SK-N-SH (cell line): ENCODE measurements around the gene ZNF22. TPM values are rescaled to one million over a fixed set of nuclear protein-coding genes. Genes with fewer than 3 reads are reported as not detected.

Source experiments
- CTCF ChIA-PET: fragments of 300-600, 350-600 bp; formaldehyde crosslinking; extraction: SDS; loops from one replicate; lab custom pipeline; 2021; lab: Yijun Ruan, JAX
- POLR2A ChIA-PET: fragments of 350-600 bp; sonication (Branson Sonifier 250); formaldehyde crosslinking; extraction: SDS; loops from one replicate; lab custom pipeline; 2020; ENCODE audit warnings: antibody characterized with exemption, inconsistent platforms; lab: Yijun Ruan, JAX
- DNase-seq: peaks from one replicate; pipeline ENCODE4 v3.0.0; 2012
- H2AFZ ChIP-seq: fragments of 200-600 bp; sonication (generic); 2 replicates; pipeline ENCODE4 v1.8.1; 2016; ENCODE audit warnings: antibody characterized with exemption, mild to moderate bottlenecking, low read depth
- H3F3A ChIP-seq: fragments of 200-600 bp; sonication (generic); replicated peaks from 2 replicates; pipeline ENCODE3; 2016; ENCODE audit warnings: antibody characterized with exemption, mild to moderate bottlenecking; ENCODE audit not compliant: insufficient read depth
- H3K27ac ChIP-seq, 2 experiments: fragments of 200-500 bp in 1 of 2; fragments of 200-600 bp in 1 of 2; sonication (Bioruptor generic) in 1 of 2; sonication (generic), shearing (Covaris generic) in 1 of 2; 2 replicates each; pipeline versions ENCODE4 v1.5.1 to v1.6.1; 2014 to 2016; ENCODE audit warnings: low read depth in 2 of 2, inconsistent platforms in 1 of 2, low read length in 1 of 2, mild to moderate bottlenecking in 1 of 2, mixed read lengths in 1 of 2
- H3K27me3 ChIP-seq: fragments of 200-600 bp; sonication (generic), shearing (Covaris generic); 2 replicates; pipeline ENCODE4 v1.6.1; 2016; ENCODE audit warnings: mixed run types; ENCODE audit not compliant: insufficient read depth
- H3K36me3 ChIP-seq, 2 experiments: fragments of 200-500 bp in 1 of 2; fragments of 200-600 bp in 1 of 2; sonication (Bioruptor generic) in 1 of 2; sonication (generic) in 1 of 2; replicated peaks in 1 of 2; 2 replicates each; pipeline versions ENCODE3 to v1.5.1; 2014 to 2016; ENCODE audit warnings: low read length in 1 of 2, mild to moderate bottlenecking in 1 of 2; ENCODE audit not compliant: insufficient read depth in 2 of 2, control insufficient read depth in 1 of 2
- H3K4me1 ChIP-seq, 2 experiments: fragments of 200-500 bp in 1 of 2; fragments of 200-600 bp in 1 of 2; sonication (Bioruptor generic) in 1 of 2; sonication (generic), shearing (Covaris generic) in 1 of 2; 2 replicates each; pipeline versions ENCODE4 v1.5.1 to v1.6.1; 2014 to 2016; ENCODE audit warnings: low read depth in 1 of 2, low read length in 1 of 2, mixed run types in 1 of 2; ENCODE audit not compliant: insufficient read depth in 2 of 2, control insufficient read depth in 1 of 2
- H3K4me2 ChIP-seq: fragments of 200-600 bp; sonication (generic), shearing (Covaris generic); 2 replicates; pipeline ENCODE4 v1.6.1; 2017; ENCODE audit warnings: mixed run types
- H3K4me3 ChIP-seq, 2 experiments: fragments of 200-500 bp in 1 of 2; fragments of 200-600 bp in 1 of 2; sonication (Bioruptor generic) in 1 of 2; sonication (generic), shearing (Covaris generic) in 1 of 2; 2 replicates each; pipeline versions ENCODE4 v1.5.1 to v1.8.1; 2014 to 2016; ENCODE audit warnings: low read depth in 2 of 2, inconsistent platforms in 1 of 2, low read length in 1 of 2, mild to moderate bottlenecking in 1 of 2, mixed read lengths in 1 of 2, moderate library complexity in 1 of 2
- H3K79me2 ChIP-seq: fragments of 200-600 bp; sonication (generic); 2 replicates; pipeline ENCODE4 v1.8.1; 2017; ENCODE audit warnings: mild to moderate bottlenecking; ENCODE audit not compliant: insufficient read depth
- H3K9ac ChIP-seq: fragments of 200-600 bp; sonication (generic); 2 replicates; pipeline ENCODE4 v1.6.1; 2017; ENCODE audit warnings: mixed run types
- H3K9me2 ChIP-seq: fragments of 200-600 bp; sonication (generic); 2 replicates; pipeline ENCODE4 v1.6.1; 2017; ENCODE audit warnings: mixed run types
- H3K9me3 ChIP-seq: fragments of 200-600 bp; sonication (generic); 2 replicates; pipeline ENCODE4 v1.6.1; 2017; ENCODE audit warnings: mixed run types, mild to moderate bottlenecking, moderate library complexity
- H4K20me1 ChIP-seq: fragments of 200-600 bp; sonication (generic); 2 replicates; pipeline ENCODE4 v1.6.1; 2017; ENCODE audit warnings: mild to moderate bottlenecking, mixed run types; ENCODE audit not compliant: insufficient read depth
- ELF1 ChIP-seq: IDR thresholded peaks from 2 replicates; pipeline ENCODE4 v1.4.0; 2012
- EP300 ChIP-seq, 2 experiments: IDR thresholded peaks; 2 replicates each; pipeline versions ENCODE4 v1.4.0 to v1.6.1; 2012; ENCODE audit warnings: borderline replicate concordance in 1 of 2, low read depth in 1 of 2, low read length in 1 of 2
- FOXJ3 ChIP-seq: sonication (generic); formaldehyde crosslinking; IDR thresholded peaks from 2 replicates; pipeline ENCODE4 v1.5.1; 2020; ENCODE audit warnings: mild to moderate bottlenecking, missing genetic modification reagents
- GABPA ChIP-seq: IDR thresholded peaks from 2 replicates; pipeline ENCODE4 v1.4.0; 2012; ENCODE audit warnings: low read depth, mild to moderate bottlenecking
- GATA2 ChIP-seq: sonication (generic); formaldehyde crosslinking; IDR thresholded peaks from 2 replicates; pipeline ENCODE4 v1.5.0; 2020; ENCODE audit warnings: mild to moderate bottlenecking, missing genetic modification reagents
- MEF2A ChIP-seq: IDR thresholded peaks from 2 replicates; pipeline ENCODE4 v1.4.0; 2012; ENCODE audit warnings: low read depth, borderline replicate concordance
- NFIC ChIP-seq: IDR thresholded peaks from 2 replicates; pipeline ENCODE4 v1.4.0; 2012; ENCODE audit warnings: borderline replicate concordance
- NRF1 ChIP-seq: IDR thresholded peaks from 2 replicates; pipeline ENCODE4 v1.6.1; 2012; ENCODE audit warnings: low read depth, mild to moderate bottlenecking, low read length
- POLR2AphosphoS5 ChIP-seq: IDR thresholded peaks from 2 replicates; pipeline ENCODE4 v1.6.1; 2012; ENCODE audit warnings: low read depth, low read length
- RAD21 ChIP-seq: IDR thresholded peaks from 2 replicates; pipeline ENCODE4 v1.6.1; 2012; ENCODE audit warnings: mild to moderate bottlenecking, low read length
- RCOR1 ChIP-seq: fragments of 150-350 bp; IDR thresholded peaks from 2 replicates; pipeline ENCODE4 v1.6.1; 2017; ENCODE audit warnings: antibody characterized with exemption, low read length
- SMC3 ChIP-seq: IDR thresholded peaks from 2 replicates; pipeline ENCODE4 v1.6.1; 2012; ENCODE audit warnings: low read depth, low read length, improper control_type of control experiment
- TCF12 ChIP-seq: IDR thresholded peaks from 2 replicates; pipeline ENCODE4 v1.4.0; 2012
- WGBS: methylation state at CpG from one replicate; pipeline ENCODE4 v1.1.6; 2017; ENCODE audit warnings: low lambda C conversion rate; 5-methylcytosine and 5-hydroxymethylcytosine counted together
- polyA plus RNA-seq, 3 experiments: library from polyadenylated mRNA; depleted of rRNA; stranded (reverse); fragments of >200 nt; gene quantifications; 2 replicates each; pipeline ENCODE4 v1.2.3, GENCODE V29; 2012
- TF ChIP-seq, protein P1 (sequence below): fragments of 200-600 bp; sonication (generic); IDR thresholded peaks from 2 replicates; pipeline ENCODE4 v1.6.1; 2017; ENCODE audit warnings: antibody characterized with exemption, mild to moderate bottlenecking, moderate library complexity
- TF ChIP-seq, protein P2 (sequence below): fragments of 150-350 bp; IDR thresholded peaks from 2 replicates; pipeline ENCODE4 v1.6.1; 2017; ENCODE audit warnings: antibody characterized with exemption, low read length, low read depth, borderline replicate concordance
- TF ChIP-seq, protein P3 (sequence below): IDR thresholded peaks from 2 replicates; pipeline ENCODE4 v1.4.0; 2012; ENCODE audit warnings: low read depth
- TF ChIP-seq, protein P4 (sequence below): IDR thresholded peaks from 2 replicates; pipeline ENCODE4 v1.4.0; 2012; ENCODE audit warnings: low read depth, borderline replicate concordance
- TF ChIP-seq, protein P5 (sequence below): IDR thresholded peaks from 2 replicates; pipeline ENCODE4 v1.6.1; 2012; ENCODE audit warnings: mild to moderate bottlenecking, low read depth, low read length, moderate library complexity
- TF ChIP-seq, protein P6 (sequence below): IDR thresholded peaks from 2 replicates; pipeline ENCODE4 v1.4.0; 2012; ENCODE audit warnings: low read depth, borderline replicate concordance

Gene ZNF22
- polyA plus RNA-seq, 1 of the 3 experiments (the other 2 are of a cell fraction) = 10.2 TPM

DNA sequence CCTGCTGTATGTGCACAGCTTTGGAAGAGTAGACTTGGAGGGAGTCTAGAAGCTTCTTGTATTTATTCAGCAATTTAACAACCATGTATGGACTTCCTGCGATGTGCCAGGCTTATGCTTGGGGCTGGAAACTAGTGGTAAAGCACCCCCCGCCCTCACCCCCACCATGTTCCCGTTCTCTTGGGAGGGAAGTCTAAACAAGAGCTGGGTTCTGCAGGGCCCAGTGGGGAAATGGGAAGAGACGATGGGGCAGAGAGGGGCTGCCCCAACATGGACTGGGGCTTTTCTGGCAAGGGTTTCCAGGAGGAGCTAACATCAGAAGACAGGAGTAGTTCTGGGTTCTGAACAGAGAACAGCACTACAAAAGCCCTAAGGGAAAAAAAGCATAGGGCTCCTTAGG is 33.1 kb upstream of the ZNF22 start (continued):
- TF ChIP-seq FOXJ3 (CRISPR knock-in tag) (no peak), RAD21 (no peak)
- TF ChIP-seq, protein P1, sequence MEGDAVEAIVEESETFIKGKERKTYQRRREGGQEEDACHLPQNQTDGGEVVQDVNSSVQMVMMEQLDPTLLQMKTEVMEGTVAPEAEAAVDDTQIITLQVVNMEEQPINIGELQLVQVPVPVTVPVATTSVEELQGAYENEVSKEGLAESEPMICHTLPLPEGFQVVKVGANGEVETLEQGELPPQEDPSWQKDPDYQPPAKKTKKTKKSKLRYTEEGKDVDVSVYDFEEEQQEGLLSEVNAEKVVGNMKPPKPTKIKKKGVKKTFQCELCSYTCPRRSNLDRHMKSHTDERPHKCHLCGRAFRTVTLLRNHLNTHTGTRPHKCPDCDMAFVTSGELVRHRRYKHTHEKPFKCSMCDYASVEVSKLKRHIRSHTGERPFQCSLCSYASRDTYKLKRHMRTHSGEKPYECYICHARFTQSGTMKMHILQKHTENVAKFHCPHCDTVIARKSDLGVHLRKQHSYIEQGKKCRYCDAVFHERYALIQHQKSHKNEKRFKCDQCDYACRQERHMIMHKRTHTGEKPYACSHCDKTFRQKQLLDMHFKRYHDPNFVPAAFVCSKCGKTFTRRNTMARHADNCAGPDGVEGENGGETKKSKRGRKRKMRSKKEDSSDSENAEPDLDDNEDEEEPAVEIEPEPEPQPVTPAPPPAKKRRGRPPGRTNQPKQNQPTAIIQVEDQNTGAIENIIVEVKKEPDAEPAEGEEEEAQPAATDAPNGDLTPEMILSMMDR = no peak

DNA sequence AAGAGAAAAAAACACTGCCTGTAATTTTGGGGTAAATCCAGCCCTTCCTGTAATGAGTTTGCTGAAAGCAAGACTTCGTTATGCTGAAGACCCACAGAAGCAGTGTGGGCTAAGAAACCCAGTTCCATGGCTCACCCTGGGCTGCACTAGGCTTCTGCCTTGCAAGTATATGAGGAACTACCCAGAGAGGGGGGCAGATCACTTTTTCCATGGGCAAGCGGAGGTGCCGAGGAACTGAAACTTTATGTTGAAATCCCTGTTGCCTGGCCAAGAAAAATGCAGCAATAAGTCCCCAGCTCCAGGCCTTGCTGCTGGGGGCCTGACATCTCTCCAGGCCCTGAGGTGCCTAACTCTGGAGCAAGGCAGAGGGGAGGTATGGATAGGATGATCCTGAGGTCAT is 32.6 kb upstream of the ZNF22 start:
- POLR2A ChIA-PET = no interaction called here
- CTCF ChIA-PET = interaction anchor here (0.7 to 9.6 kb wide), 2 partner anchors 10 to 34 kb away, joined by 4 to 81 read pairs; partner anchors contain the start of gene DEPP1
- no peaks in the 10 kb centered on the region for H3F3A ChIP-seq
- H3K9ac ChIP-seq = no peak overlapping the region
- 86% methylated on average over 1 of the region's 3 CpGs for WGBS
- H3K9me3 ChIP-seq = no peaks in the 10 kb centered on the region
- H4K20me1 ChIP-seq = no peaks in the 10 kb centered on the region
- H3K27ac ChIP-seq = no peak overlapping the region
- H3K4me2 ChIP-seq = no peak overlapping the region
- H3K4me3 ChIP-seq = no peak overlapping the region
- no peak for DNase-seq
- no peaks in the 10 kb centered on the region for H3K79me2 ChIP-seq
- H3K27me3 ChIP-seq = no peaks in the 10 kb centered on the region
- TF ChIP-seq, protein P2, sequence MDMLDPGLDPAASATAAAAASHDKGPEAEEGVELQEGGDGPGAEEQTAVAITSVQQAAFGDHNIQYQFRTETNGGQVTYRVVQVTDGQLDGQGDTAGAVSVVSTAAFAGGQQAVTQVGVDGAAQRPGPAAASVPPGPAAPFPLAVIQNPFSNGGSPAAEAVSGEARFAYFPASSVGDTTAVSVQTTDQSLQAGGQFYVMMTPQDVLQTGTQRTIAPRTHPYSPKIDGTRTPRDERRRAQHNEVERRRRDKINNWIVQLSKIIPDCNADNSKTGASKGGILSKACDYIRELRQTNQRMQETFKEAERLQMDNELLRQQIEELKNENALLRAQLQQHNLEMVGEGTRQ = no peak
- TF ChIP-seq GATA2 (no peak), ELF1 (no peak), SMC3 (no peak), MEF2A (no peak), RCOR1 (no peak), NFIC (no peak), EP300 (IDR thresholded peaks at IDR 0.05; ENCODE audit: borderline replicate concordance in 1 of 2, low read depth in 1 of 2, low read length in 1 of 2) (no peak), POLR2AphosphoS5 (no peak), RAD21 (no peak), TCF12 (no peak), NRF1 (no peak), GABPA (no peak)
- TF ChIP-seq, protein P3, sequence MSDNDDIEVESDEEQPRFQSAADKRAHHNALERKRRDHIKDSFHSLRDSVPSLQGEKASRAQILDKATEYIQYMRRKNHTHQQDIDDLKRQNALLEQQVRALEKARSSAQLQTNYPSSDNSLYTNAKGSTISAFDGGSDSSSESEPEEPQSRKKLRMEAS = no peak
- TF ChIP-seq, protein P4, sequence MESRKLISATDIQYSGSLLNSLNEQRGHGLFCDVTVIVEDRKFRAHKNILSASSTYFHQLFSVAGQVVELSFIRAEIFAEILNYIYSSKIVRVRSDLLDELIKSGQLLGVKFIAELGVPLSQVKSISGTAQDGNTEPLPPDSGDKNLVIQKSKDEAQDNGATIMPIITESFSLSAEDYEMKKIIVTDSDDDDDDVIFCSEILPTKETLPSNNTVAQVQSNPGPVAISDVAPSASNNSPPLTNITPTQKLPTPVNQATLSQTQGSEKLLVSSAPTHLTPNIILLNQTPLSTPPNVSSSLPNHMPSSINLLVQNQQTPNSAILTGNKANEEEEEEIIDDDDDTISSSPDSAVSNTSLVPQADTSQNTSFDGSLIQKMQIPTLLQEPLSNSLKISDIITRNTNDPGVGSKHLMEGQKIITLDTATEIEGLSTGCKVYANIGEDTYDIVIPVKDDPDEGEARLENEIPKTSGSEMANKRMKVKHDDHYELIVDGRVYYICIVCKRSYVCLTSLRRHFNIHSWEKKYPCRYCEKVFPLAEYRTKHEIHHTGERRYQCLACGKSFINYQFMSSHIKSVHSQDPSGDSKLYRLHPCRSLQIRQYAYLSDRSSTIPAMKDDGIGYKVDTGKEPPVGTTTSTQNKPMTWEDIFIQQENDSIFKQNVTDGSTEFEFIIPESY = no peak
- TF ChIP-seq, protein P5, sequence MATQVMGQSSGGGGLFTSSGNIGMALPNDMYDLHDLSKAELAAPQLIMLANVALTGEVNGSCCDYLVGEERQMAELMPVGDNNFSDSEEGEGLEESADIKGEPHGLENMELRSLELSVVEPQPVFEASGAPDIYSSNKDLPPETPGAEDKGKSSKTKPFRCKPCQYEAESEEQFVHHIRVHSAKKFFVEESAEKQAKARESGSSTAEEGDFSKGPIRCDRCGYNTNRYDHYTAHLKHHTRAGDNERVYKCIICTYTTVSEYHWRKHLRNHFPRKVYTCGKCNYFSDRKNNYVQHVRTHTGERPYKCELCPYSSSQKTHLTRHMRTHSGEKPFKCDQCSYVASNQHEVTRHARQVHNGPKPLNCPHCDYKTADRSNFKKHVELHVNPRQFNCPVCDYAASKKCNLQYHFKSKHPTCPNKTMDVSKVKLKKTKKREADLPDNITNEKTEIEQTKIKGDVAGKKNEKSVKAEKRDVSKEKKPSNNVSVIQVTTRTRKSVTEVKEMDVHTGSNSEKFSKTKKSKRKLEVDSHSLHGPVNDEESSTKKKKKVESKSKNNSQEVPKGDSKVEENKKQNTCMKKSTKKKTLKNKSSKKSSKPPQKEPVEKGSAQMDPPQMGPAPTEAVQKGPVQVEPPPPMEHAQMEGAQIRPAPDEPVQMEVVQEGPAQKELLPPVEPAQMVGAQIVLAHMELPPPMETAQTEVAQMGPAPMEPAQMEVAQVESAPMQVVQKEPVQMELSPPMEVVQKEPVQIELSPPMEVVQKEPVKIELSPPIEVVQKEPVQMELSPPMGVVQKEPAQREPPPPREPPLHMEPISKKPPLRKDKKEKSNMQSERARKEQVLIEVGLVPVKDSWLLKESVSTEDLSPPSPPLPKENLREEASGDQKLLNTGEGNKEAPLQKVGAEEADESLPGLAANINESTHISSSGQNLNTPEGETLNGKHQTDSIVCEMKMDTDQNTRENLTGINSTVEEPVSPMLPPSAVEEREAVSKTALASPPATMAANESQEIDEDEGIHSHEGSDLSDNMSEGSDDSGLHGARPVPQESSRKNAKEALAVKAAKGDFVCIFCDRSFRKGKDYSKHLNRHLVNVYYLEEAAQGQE = no peak
- TF ChIP-seq, protein P6, sequence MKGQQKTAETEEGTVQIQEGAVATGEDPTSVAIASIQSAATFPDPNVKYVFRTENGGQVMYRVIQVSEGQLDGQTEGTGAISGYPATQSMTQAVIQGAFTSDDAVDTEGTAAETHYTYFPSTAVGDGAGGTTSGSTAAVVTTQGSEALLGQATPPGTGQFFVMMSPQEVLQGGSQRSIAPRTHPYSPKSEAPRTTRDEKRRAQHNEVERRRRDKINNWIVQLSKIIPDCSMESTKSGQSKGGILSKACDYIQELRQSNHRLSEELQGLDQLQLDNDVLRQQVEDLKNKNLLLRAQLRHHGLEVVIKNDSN = no peak
- H2AFZ ChIP-seq = no peak overlapping the region
- peaks cover 0 to 11% of the 10 kb centered on the region in 2 experiments for H3K36me3 ChIP-seq
- no peaks in the 10 kb centered on the region for H3K9me2 ChIP-seq
- H3K4me1 ChIP-seq = peaks cover 12 to 23% of the 10 kb centered on the region in 2 experiments; a peak in 1 of 4 replicates
